Glutamatergic neuron (in vitro differentiated cells): ENCODE measurements around the gene ARSG. TPM values are rescaled to one million over a fixed set of nuclear protein-coding genes. Genes with fewer than 3 reads are reported as not detected.
A peak's percentile ranks its signal among the peaks of the same experiment; 100 is the strongest.

ENCODE experiments used
- DNase-seq: peaks from one replicate; pipeline ENCODE4 v3.0.0; 2022
- H3K27ac Mint-ChIP-seq: one replicate; pipeline ENCODE4 v1.8.0; 2020; ENCODE audit warnings: mild to moderate bottlenecking, mixed read lengths, inconsistent platforms; ENCODE audit not compliant: unreplicated experiment
- H3K27me3 Mint-ChIP-seq: one replicate; pipeline ENCODE4 v1.8.0; 2020; ENCODE audit warnings: mild to moderate bottlenecking, moderate library complexity, mixed read lengths, inconsistent platforms; ENCODE audit not compliant: unreplicated experiment
- H3K36me3 Mint-ChIP-seq: one replicate; pipeline ENCODE4 v1.8.0; 2020; ENCODE audit warnings: mild to moderate bottlenecking, mixed read lengths, inconsistent platforms; ENCODE audit not compliant: unreplicated experiment
- H3K4me1 Mint-ChIP-seq: one replicate; pipeline ENCODE4 v1.8.0; 2020; ENCODE audit warnings: mild to moderate bottlenecking, low read depth, mixed read lengths, inconsistent platforms; ENCODE audit not compliant: unreplicated experiment
- H3K4me3 Mint-ChIP-seq: one replicate; pipeline ENCODE4 v1.8.0; 2020; ENCODE audit warnings: mild to moderate bottlenecking, mixed read lengths, inconsistent platforms; ENCODE audit not compliant: unreplicated experiment
- H3K9me3 Mint-ChIP-seq: one replicate; pipeline ENCODE4 v1.8.0; 2020; ENCODE audit warnings: mild to moderate bottlenecking, moderate library complexity, mixed read lengths, inconsistent platforms; ENCODE audit not compliant: unreplicated experiment
- CTCF ChIP-seq: fragments of 200-600 bp; sonication (generic); IDR thresholded peaks from one replicate; pipeline ENCODE4 v1.5.0; 2021; ENCODE audit not compliant: partially characterized antibody, unreplicated experiment
- total RNA-seq: library from RNA; stranded (reverse); fragmentation: NEBNext Ultra II Directional; extraction: Animal tissue kit (Norgen Biotek cat#: 25700); gene quantifications from one replicate; pipeline ENCODE4 v1.2.1, GENCODE V29; 2021; ENCODE audit not compliant: unreplicated experiment

Gene ARSG
- total RNA-seq, 1 donor from 2014 or later, result 1.9 TPM

GRCh38 chr17:68296217-68297191 is 5.2 kb downstream of the ARSG start:
- Mint-ChIP-seq H3K36me3 (no peaks in the 10 kb centered on the region), H3K4me1 (peaks cover 2% of the 10 kb centered on the region), H3K27ac (no peak overlapping the region), H3K9me3 (no peaks in the 10 kb centered on the region), H3K4me3 (no peak overlapping the region), H3K27me3 (peaks cover 8% of the 10 kb centered on the region)
- no peak for DNase-seq
- no peak for TF ChIP-seq CTCF

- no peak overlapping the region for H3K27ac Mint-ChIP-seq
- H3K4me1 Mint-ChIP-seq, result peaks cover 7% of the 10 kb centered on the region
- DNase-seq, result no peak
- peaks cover 12% of the 10 kb centered on the region for H3K27me3 Mint-ChIP-seq
- H3K36me3 Mint-ChIP-seq, result peaks cover 5% of the 10 kb centered on the region
- H3K4me3 Mint-ChIP-seq, result no peak overlapping the region
- no peaks in the 10 kb centered on the region for H3K9me3 Mint-ChIP-seq
- no peak for TF ChIP-seq CTCF
Measured at GRCh38 chr17:68297195-68297594, 5.9 kb downstream of the ARSG start.

GRCh38 chr17:68298601-68299000 is 7.3 kb downstream of the ARSG start:
- no peak for DNase-seq
- Mint-ChIP-seq H3K36me3 (peaks cover 5% of the 10 kb centered on the region), H3K27me3 (peaks cover 6% of the 10 kb centered on the region), H3K4me3 (no peak overlapping the region), H3K9me3 (no peaks in the 10 kb centered on the region), H3K27ac (no peak overlapping the region), H3K4me1 (peaks cover 11% of the 10 kb centered on the region)
- TF ChIP-seq CTCF, result no peak

GRCh38 chr17:68299817-68300216 is 8.5 kb downstream of the ARSG start:
- Mint-ChIP-seq H3K9me3 (no peaks in the 10 kb centered on the region), H3K27me3 (peaks cover 3% of the 10 kb centered on the region), H3K36me3 (peaks cover 5% of the 10 kb centered on the region), H3K27ac (no peak overlapping the region), H3K4me1 (peaks cover 11% of the 10 kb centered on the region), H3K4me3 (no peak overlapping the region)
- no peak for TF ChIP-seq CTCF
- DNase-seq, result no peak

- no peak overlapping the region for H3K4me3 Mint-ChIP-seq
- no peak for DNase-seq
- peak overlapping the region; percentile 1 for H3K27ac Mint-ChIP-seq
Measured at GRCh38 chr17:68301438-68301959, 10.2 kb downstream of the ARSG start.

More at GRCh38 chr17:68301438-68301959, 10.2 kb downstream of the ARSG start:
- Mint-ChIP-seq H3K4me1 (peaks cover 11% of the 10 kb centered on the region), H3K27me3 (peaks cover 3% of the 10 kb centered on the region), H3K36me3 (peaks cover 5% of the 10 kb centered on the region), H3K9me3 (no peaks in the 10 kb centered on the region)
- no peak for TF ChIP-seq CTCF
